Left lung (tissue), 10 donors: ENCODE results near the gene NLRP1. TPM values are rescaled to one million over a fixed set of nuclear protein-coding genes. Genes with fewer than 3 reads are reported as not detected.
"Not testable (repeated sequence)": the region's sequence is repeated elsewhere in the genome, so short reads cannot be mapped to it uniquely, and the experiment has no call there.

Experiments
- ATAC-seq: fragments of 200-7000 bp; cut with Tn5 transposase; one replicate; pipeline ENCODE4 v1.9.1; 2020; ENCODE audit warnings: moderate library complexity
- DNase-seq, 4 donors: peaks; one replicate each; pipeline ENCODE4 v3.0.0-alpha.2; 2013 to 2020
- H3K27ac ChIP-seq, 2 donors: fragments of 200-600 bp; sonication (generic) in 1 of 2; one replicate each; pipeline versions ENCODE4 v1.5.0 to v1.8.0; 2020 to 2021
- H3K27me3 ChIP-seq, 2 donors: fragments of 200-600 bp; sonication (generic) in 1 of 2; one replicate each; pipeline versions ENCODE4 v1.5.0 to v1.8.0; 2020 to 2021
- H3K36me3 ChIP-seq, 2 donors: fragments of 200-600 bp; sonication (generic) in 1 of 2; one replicate each; pipeline versions ENCODE4 v1.5.0 to v1.8.0; 2020 to 2021
- H3K4me1 ChIP-seq, 2 donors: fragments of 200-600 bp; one replicate each; pipeline ENCODE4 v1.8.0; 2021
- H3K4me3 ChIP-seq, 2 donors: fragments of 200-600 bp; sonication (generic) in 1 of 2; one replicate each; pipeline versions ENCODE4 v1.5.0 to v1.8.0; 2020 to 2021; ENCODE audit warnings: mild to moderate bottlenecking in 1 of 2
- H3K9me3 ChIP-seq, 2 donors: fragments of 200-600 bp; sonication (generic) in 1 of 2; one replicate each; pipeline versions ENCODE4 v1.5.0 to v1.8.0; 2020 to 2021
- CTCF ChIP-seq, 2 donors: fragments of 200-600 bp; sonication (generic) in 1 of 2; IDR thresholded peaks; one replicate each; pipeline versions ENCODE4 v1.5.0 to v1.8.0; 2021; ENCODE audit warnings: antibody characterized with exemption in 2 of 2
- intact Hi-C, 2 donors: fragments of 100-400 bp; cut with DNase I; formaldehyde crosslinking; loops; one replicate each; pipeline versions ENCODE4 v1.11.2 to v1.14.2; 2022
- polyA plus RNA-seq, 6 donors: library from polyadenylated mRNA; unstranded; fragments of 120-200 nt; gene quantifications; one replicate each; pipeline ENCODE4 v1.2.1, GENCODE V29; 2013; ENCODE audit not compliant: insufficient read length in 6 of 6
- total RNA-seq, 2 donors: library from RNA; stranded (reverse); fragmentation: NEBNext Ultra II Directional; extraction: Animal tissue kit (Norgen Biotek cat#: 25700); gene quantifications; one replicate each; pipeline ENCODE4 v1.2.1, GENCODE V29; 2021
- donor health status: DM: no; HTN: yes; CAD: no.
- donor health status: DM: no; HTN: no; CAD: no.

Gene NLRP1
- total and polyA plus RNA-seq, 8 donors: 16.1 to 36.4 (median 31.2) TPM

GRCh38 chr17:5581655-5582054 lies 2.7 kb downstream of the NLRP1 start:
- H3K27ac ChIP-seq: no peak overlapping the region
- DNase-seq: no peak
- no peaks in the 10 kb centered on the region for H3K27me3 ChIP-seq
- no peak overlapping the region for H3K4me3 ChIP-seq
- H3K36me3 ChIP-seq: peaks cover 0 to 4% of the 10 kb centered on the region in 2 donors
- no peak for ATAC-seq
- intact Hi-C loops: no loop called here
- peaks cover 10 to 64% of the 10 kb centered on the region in 2 donors for H3K4me1 ChIP-seq
- H3K9me3 ChIP-seq: no peaks in the 10 kb centered on the region
- TF ChIP-seq CTCF (IDR thresholded peaks at IDR 0.05): no peak

GRCh38 chr17:5580969-5581368 lies 3.3 kb downstream of the NLRP1 start:
- H3K27ac ChIP-seq: no peak overlapping the region
- intact Hi-C loops: no loop called here
- peaks cover 10 to 61% of the 10 kb centered on the region in 2 donors for H3K4me1 ChIP-seq
- H3K9me3 ChIP-seq: no peaks in the 10 kb centered on the region
- H3K36me3 ChIP-seq: peaks cover 0 to 4% of the 10 kb centered on the region in 2 donors
- DNase-seq (no peak), ATAC-seq (no peak)
- no peak overlapping the region for H3K4me3 ChIP-seq
- no peaks in the 10 kb centered on the region for H3K27me3 ChIP-seq
- TF ChIP-seq CTCF (IDR thresholded peaks at IDR 0.05): no peak

- peaks cover 0 to 4% of the 10 kb centered on the region in 2 donors for H3K36me3 ChIP-seq
- intact Hi-C loops: no loop called here
- no peaks in the 10 kb centered on the region for H3K27me3 ChIP-seq
- no peak overlapping the region for H3K4me3 ChIP-seq
- peaks cover 10 to 55% of the 10 kb centered on the region in 2 donors for H3K4me1 ChIP-seq
- H3K9me3 ChIP-seq: no peaks in the 10 kb centered on the region
- DNase-seq (no peak), ATAC-seq (no peak)
- no peak overlapping the region for H3K27ac ChIP-seq
- TF ChIP-seq CTCF (IDR thresholded peaks at IDR 0.05): no peak
Observed at GRCh38 chr17:5580367-5580766, 3.9 kb downstream of the NLRP1 start.

GRCh38 chr17:5578768-5579167 lies 5.5 kb downstream of the NLRP1 start:
- H3K27me3 ChIP-seq, H3K36me3 ChIP-seq, ATAC-seq, DNase-seq, intact Hi-C loops, H3K4me3 ChIP-seq, H3K9me3 ChIP-seq, H3K27ac ChIP-seq: not testable (repeated sequence)
- H3K4me1 ChIP-seq: peaks cover 0 to 39% of the 10 kb centered on the region in 2 donors

- intact Hi-C loops, H3K27ac ChIP-seq, ATAC-seq, H3K9me3 ChIP-seq, DNase-seq, H3K27me3 ChIP-seq, H3K4me1 ChIP-seq, H3K4me3 ChIP-seq: not testable (repeated sequence)
- peaks cover 0 to 13% of the 10 kb centered on the region in 2 donors for H3K36me3 ChIP-seq
Observed at GRCh38 chr17:5573017-5573416, 11.3 kb downstream of the NLRP1 start.

GRCh38 chr17:5571281-5571680 lies 13.0 kb downstream of the NLRP1 start:
- no peak overlapping the region for H3K4me3 ChIP-seq
- TF ChIP-seq CTCF (IDR thresholded peaks at IDR 0.05): no peak
- no peaks in the 10 kb centered on the region for H3K4me1 ChIP-seq
- ATAC-seq (no peak), DNase-seq (no peak)
- H3K9me3 ChIP-seq: peaks cover 0 to 7% of the 10 kb centered on the region in 2 donors
- no peak overlapping the region for H3K27ac ChIP-seq
- peaks cover 0 to 13% of the 10 kb centered on the region in 2 donors for H3K36me3 ChIP-seq
- no peaks in the 10 kb centered on the region for H3K27me3 ChIP-seq
- intact Hi-C loops: no loop called here
